Measurements from ENCODE around the gene RNPS1. TPM values are rescaled to one million over a fixed set of nuclear protein-coding genes. Genes with fewer than 3 reads are reported as not detected.

RNPS1 gene
- total and polyA plus RNA-seq, 2 donors (not counting 1 experiment from before 2014, with no cell fraction given), result 209 to 265 TPM

DNA sequence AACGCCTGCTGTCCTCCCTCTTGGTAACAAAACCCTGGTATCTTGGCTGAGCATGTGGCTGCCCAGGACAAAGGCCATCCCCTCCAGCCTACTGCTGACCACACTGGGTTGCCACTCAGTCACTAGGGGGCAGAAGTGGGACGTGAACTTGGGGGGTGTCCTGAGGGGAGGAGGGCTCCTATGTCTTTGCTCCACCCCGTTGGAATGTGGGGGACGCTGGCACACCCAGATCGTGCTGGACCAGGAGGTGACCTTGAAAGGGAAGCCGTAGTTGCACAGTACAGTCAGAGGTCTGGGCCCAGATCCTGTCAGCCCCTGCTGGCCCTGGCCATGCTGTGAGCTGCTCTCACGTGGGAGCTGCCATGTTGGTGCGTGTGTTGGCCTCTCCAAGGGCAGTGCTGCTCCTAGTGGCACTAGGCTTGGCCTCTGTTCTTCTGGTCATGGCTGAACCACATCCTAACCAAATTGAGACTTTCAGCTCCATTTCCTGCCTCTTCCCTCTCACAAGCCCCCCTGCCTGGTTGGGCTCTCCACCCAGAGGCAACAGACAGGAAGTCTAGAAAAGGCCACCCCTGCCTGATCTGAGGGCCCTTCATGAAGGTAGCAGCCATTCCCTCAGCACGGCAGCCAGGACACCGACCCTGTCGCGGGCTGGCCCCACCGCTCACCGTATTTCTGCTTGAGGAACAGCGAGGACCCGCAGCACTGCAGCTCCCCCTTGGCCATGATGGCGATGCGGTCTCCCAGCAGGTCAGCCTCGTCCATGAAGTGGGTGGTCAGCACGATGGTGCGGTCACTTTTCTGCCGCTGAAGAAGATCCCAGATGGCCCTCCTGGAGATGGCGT lies 29.0 kb upstream of the RNPS1 start:
- H3K9ac ChIP-seq (ENCODE audit: low read length), result no peak overlapping the region
- H3K9me3 ChIP-seq (ENCODE audit: control extremely low read depth in 1 of 3, control insufficient read depth in 2 of 3, insufficient read depth in 1 of 3, low read length in 2 of 3), result no peaks in the 10 kb centered on the region
- Mint-ChIP-seq H3K4me1 (no peaks in the 10 kb centered on the region), H3K27me3 (no peaks in the 10 kb centered on the region), H3K9me3 (ENCODE audit: insufficient read depth) (no peaks in the 10 kb centered on the region), H3K27ac (no peak overlapping the region), H3K4me3 (no peak overlapping the region)
- ChIA-PET POLR2A (no interaction called here), CTCF (no interaction called here)
- ATAC-seq (ENCODE audit: low read depth), result no peak
- no peaks in the 10 kb centered on the region for H3K36me3 ChIP-seq (replicated peaks in 1 of 2; ENCODE audit: control extremely low read depth in 1 of 2, control insufficient read depth in 1 of 2, extremely low read depth in 1 of 2, insufficient read depth in 2 of 2, low read length in 1 of 2)
- TF ChIP-seq, protein P1, sequence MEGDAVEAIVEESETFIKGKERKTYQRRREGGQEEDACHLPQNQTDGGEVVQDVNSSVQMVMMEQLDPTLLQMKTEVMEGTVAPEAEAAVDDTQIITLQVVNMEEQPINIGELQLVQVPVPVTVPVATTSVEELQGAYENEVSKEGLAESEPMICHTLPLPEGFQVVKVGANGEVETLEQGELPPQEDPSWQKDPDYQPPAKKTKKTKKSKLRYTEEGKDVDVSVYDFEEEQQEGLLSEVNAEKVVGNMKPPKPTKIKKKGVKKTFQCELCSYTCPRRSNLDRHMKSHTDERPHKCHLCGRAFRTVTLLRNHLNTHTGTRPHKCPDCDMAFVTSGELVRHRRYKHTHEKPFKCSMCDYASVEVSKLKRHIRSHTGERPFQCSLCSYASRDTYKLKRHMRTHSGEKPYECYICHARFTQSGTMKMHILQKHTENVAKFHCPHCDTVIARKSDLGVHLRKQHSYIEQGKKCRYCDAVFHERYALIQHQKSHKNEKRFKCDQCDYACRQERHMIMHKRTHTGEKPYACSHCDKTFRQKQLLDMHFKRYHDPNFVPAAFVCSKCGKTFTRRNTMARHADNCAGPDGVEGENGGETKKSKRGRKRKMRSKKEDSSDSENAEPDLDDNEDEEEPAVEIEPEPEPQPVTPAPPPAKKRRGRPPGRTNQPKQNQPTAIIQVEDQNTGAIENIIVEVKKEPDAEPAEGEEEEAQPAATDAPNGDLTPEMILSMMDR (IDR thresholded peaks at IDR 0.05), result no peak
- no peak for TF ChIP-seq EZH2 (IDR thresholded peaks at IDR 0.05; ENCODE audit: borderline replicate concordance, insufficient read depth, low read depth, low read length, poor library complexity, severe bottlenecking)
- no peak overlapping the region for H3K4me2 ChIP-seq (replicated peaks; ENCODE audit: low read depth, low read length, poor library complexity, severe bottlenecking)
- intact Hi-C loops (cut with micrococcal nuclease), result no loop called here
- H3K4me1 ChIP-seq (ENCODE audit: control insufficient read depth in 2 of 2, insufficient read depth in 2 of 2, low read length in 2 of 2), result no peaks in the 10 kb centered on the region
- no peak overlapping the region for H3K27ac ChIP-seq (ENCODE audit: low read length in 2 of 2)
- 90% methylated on average over 22 of the region's 23 CpGs for WGBS (ENCODE audit: insufficient coverage)
- no peak overlapping the region for H2AFZ ChIP-seq (ENCODE audit: insufficient read depth, low read depth, low read length, poor library complexity, severe bottlenecking)
- no peak for DNase-seq
- H3K4me3 ChIP-seq (ENCODE audit: control extremely low read depth in 1 of 5, extremely low read depth in 1 of 5, insufficient read depth in 1 of 5, low read depth in 2 of 5, low read length in 4 of 5), result no peak overlapping the region
- no peaks in the 10 kb centered on the region for H3K27me3 ChIP-seq (replicated peaks in 1 of 4; ENCODE audit: control extremely low read depth in 1 of 4, control insufficient read depth in 3 of 4, insufficient read depth in 4 of 4, low read length in 3 of 4)
- no peaks in the 10 kb centered on the region for H4K20me1 ChIP-seq (ENCODE audit: control insufficient read depth, insufficient read depth, low read length, poor library complexity, severe bottlenecking)
- H3K79me2 ChIP-seq (ENCODE audit: control insufficient read depth, insufficient read depth, low read length), result no peaks in the 10 kb centered on the region

DNA sequence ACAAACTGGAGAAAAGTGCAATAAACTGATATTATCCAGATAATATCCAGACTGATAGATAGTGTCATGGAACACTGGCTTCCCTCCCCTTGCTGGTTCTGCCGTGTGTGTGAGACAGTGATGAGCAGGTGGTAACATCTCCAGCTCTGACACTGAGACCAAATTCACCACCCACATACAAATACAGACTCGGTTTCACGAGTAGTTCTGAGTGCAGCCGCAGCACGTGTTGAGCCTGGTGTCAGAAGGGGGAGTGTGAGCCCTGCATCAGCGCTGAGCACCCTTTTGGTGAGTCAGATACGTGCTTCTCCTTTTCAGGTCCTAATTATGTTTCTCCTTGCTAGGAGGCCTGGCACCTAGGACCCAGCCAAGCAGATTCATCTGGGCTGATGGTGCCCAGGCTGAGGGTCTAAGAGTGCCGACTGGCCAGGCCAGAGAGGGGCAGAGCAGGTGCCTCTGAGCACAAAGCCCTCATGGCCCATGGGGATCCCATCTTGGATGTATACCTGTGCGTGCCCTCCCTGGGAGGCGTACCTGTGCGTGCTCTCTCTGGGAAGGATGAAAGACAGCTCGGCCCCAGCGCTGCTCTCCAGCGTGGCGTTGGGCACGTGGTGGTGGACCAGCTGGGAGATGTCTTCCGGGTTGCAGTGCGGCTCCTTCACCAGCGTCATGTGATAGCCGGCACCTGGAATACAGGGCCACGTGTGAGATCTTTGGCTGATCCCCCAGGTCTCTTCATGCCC lies 27.3 kb upstream of the RNPS1 start:
- H3K4me1 Mint-ChIP-seq, result no peaks in the 10 kb centered on the region
- POLR2A ChIA-PET, result no interaction called here
- Histone ChIP-seq H3K79me2 (ENCODE audit: control insufficient read depth, insufficient read depth, low read length) (no peaks in the 10 kb centered on the region), H3K27me3 (replicated peaks in 1 of 4; ENCODE audit: control extremely low read depth in 1 of 4, control insufficient read depth in 3 of 4, insufficient read depth in 4 of 4, low read length in 3 of 4) (no peaks in the 10 kb centered on the region), H3K4me1 (ENCODE audit: control insufficient read depth in 2 of 2, insufficient read depth in 2 of 2, low read length in 2 of 2) (no peaks in the 10 kb centered on the region), H3K27ac (ENCODE audit: low read length in 2 of 2) (no peak overlapping the region), H3K4me3 (ENCODE audit: control extremely low read depth in 1 of 5, extremely low read depth in 1 of 5, insufficient read depth in 1 of 5, low read depth in 2 of 5, low read length in 4 of 5) (no peak overlapping the region), H2AFZ (ENCODE audit: insufficient read depth, low read depth, low read length, poor library complexity, severe bottlenecking) (no peak overlapping the region), H3K9ac (ENCODE audit: low read length) (no peak overlapping the region), H4K20me1 (ENCODE audit: control insufficient read depth, insufficient read depth, low read length, poor library complexity, severe bottlenecking) (no peaks in the 10 kb centered on the region), H3K36me3 (replicated peaks in 1 of 2; ENCODE audit: control extremely low read depth in 1 of 2, control insufficient read depth in 1 of 2, extremely low read depth in 1 of 2, insufficient read depth in 2 of 2, low read length in 1 of 2) (no peaks in the 10 kb centered on the region), H3K9me3 (ENCODE audit: control extremely low read depth in 1 of 3, control insufficient read depth in 2 of 3, insufficient read depth in 1 of 3, low read length in 2 of 3) (no peaks in the 10 kb centered on the region), H3K4me2 (replicated peaks; ENCODE audit: low read depth, low read length, poor library complexity, severe bottlenecking) (no peak overlapping the region)
- DNase-seq, result no peak
- no peak for TF ChIP-seq EZH2 (IDR thresholded peaks at IDR 0.05; ENCODE audit: borderline replicate concordance, insufficient read depth, low read depth, low read length, poor library complexity, severe bottlenecking)
- TF ChIP-seq, protein P1 (IDR thresholded peaks at IDR 0.05), result no peak
- no peak overlapping the region for H3K4me3 Mint-ChIP-seq
- no peaks in the 10 kb centered on the region for H3K9me3 Mint-ChIP-seq (ENCODE audit: insufficient read depth)
- WGBS (ENCODE audit: insufficient coverage), result 87% methylated on average over 17 of the region's 21 CpGs
- no peak for ATAC-seq (ENCODE audit: low read depth)
- intact Hi-C loops (cut with micrococcal nuclease), result no loop called here
- CTCF ChIA-PET, result interaction anchor here (1.1 kb wide), 1 partner anchor 189 kb away, joined by 4 read pairs; no protein-coding TSS in a partner anchor
- no peak overlapping the region for H3K27ac Mint-ChIP-seq
- H3K27me3 Mint-ChIP-seq, result no peaks in the 10 kb centered on the region

All from B cell (primary cell).